Adipocyte (in vitro differentiated cells): ENCODE data around the gene PDZK1IP1.

Source experiments
- DNase-seq: peaks from one replicate; pipeline ENCODE4 v3.0.0-alpha.2; 2015; ENCODE audit warnings: low read depth
- H3K27me3 ChIP-seq: replicated peaks from 2 replicates; pipeline ENCODE4 v1.7.0; 2013; ENCODE audit warnings: mild to moderate bottlenecking, low read length, moderate library complexity; ENCODE audit not compliant: control insufficient read depth, insufficient read depth
- H3K36me3 ChIP-seq: 2 replicates; pipeline ENCODE4 v1.7.0; 2013; ENCODE audit warnings: low read length, mild to moderate bottlenecking, moderate library complexity; ENCODE audit not compliant: control insufficient read depth, insufficient read depth, severe bottlenecking
- H3K4me1 ChIP-seq: 2 replicates; pipeline ENCODE4 v1.7.0; 2013; ENCODE audit warnings: mild to moderate bottlenecking, low read length, moderate library complexity; ENCODE audit not compliant: control insufficient read depth, insufficient read depth
- H3K4me3 ChIP-seq: 2 replicates; pipeline ENCODE4 v1.7.0; 2013; ENCODE audit warnings: mild to moderate bottlenecking, low read length, moderate library complexity
- H3K9ac ChIP-seq: 2 replicates; pipeline ENCODE4 v1.7.0; 2013; ENCODE audit warnings: mild to moderate bottlenecking, low read length, moderate library complexity
- H3K9me3 ChIP-seq: 2 replicates; pipeline ENCODE4 v1.7.0; 2013; ENCODE audit warnings: mild to moderate bottlenecking, low read length, moderate library complexity; ENCODE audit not compliant: control insufficient read depth

PDZK1IP1 gene

GRCh38 chr1:47192458-47193384 is 2.9 kb upstream of the PDZK1IP1 start:
- Histone ChIP-seq H3K4me3 (no peak overlapping the region), H3K9ac (peak overlapping the region; percentile 30), H3K36me3 (no peaks in the 10 kb centered on the region), H3K9me3 (no peaks in the 10 kb centered on the region), H3K4me1 (peaks cover 36% of the 10 kb centered on the region), H3K27me3 (peaks cover 4% of the 10 kb centered on the region)
- DNase-seq: peak; percentile 87

- Histone ChIP-seq H3K9me3 (no peaks in the 10 kb centered on the region), H3K4me1 (peaks cover 36% of the 10 kb centered on the region), H3K4me3 (no peak overlapping the region), H3K36me3 (no peaks in the 10 kb centered on the region), H3K27me3 (no peaks in the 10 kb centered on the region), H3K9ac (peak overlapping the region; percentile 30)
- DNase-seq: no peak
Measured at GRCh38 chr1:47191940-47192457, 2.2 kb upstream of the PDZK1IP1 start.

GRCh38 chr1:47190857-47191256 is 1.0 kb upstream of the PDZK1IP1 start:
- no peaks in the 10 kb centered on the region for H3K9me3 ChIP-seq
- no peak overlapping the region for H3K4me3 ChIP-seq
- H3K4me1 ChIP-seq: peaks cover 36% of the 10 kb centered on the region
- no peak overlapping the region for H3K9ac ChIP-seq
- H3K36me3 ChIP-seq: no peaks in the 10 kb centered on the region
- DNase-seq: no peak
- no peaks in the 10 kb centered on the region for H3K27me3 ChIP-seq

- no peak for DNase-seq
- Histone ChIP-seq H3K9me3 (no peaks in the 10 kb centered on the region), H3K4me3 (no peak overlapping the region), H3K4me1 (peaks cover 36% of the 10 kb centered on the region), H3K36me3 (no peaks in the 10 kb centered on the region), H3K27me3 (no peaks in the 10 kb centered on the region), H3K9ac (no peak overlapping the region)
Measured at GRCh38 chr1:47190509-47190855, 646 bp upstream of the PDZK1IP1 start.

GRCh38 chr1:47188791-47189785 is 748 bp downstream of the PDZK1IP1 start:
- Histone ChIP-seq H3K4me1 (peaks cover 36% of the 10 kb centered on the region), H3K27me3 (peaks cover 3% of the 10 kb centered on the region), H3K36me3 (no peaks in the 10 kb centered on the region), H3K4me3 (no peak overlapping the region), H3K9me3 (no peaks in the 10 kb centered on the region), H3K9ac (no peak overlapping the region)
- DNase-seq: no peak

- no peak overlapping the region for H3K9ac ChIP-seq
- H3K4me1 ChIP-seq: peaks cover 36% of the 10 kb centered on the region
- H3K27me3 ChIP-seq: peaks cover 14% of the 10 kb centered on the region
- no peak overlapping the region for H3K4me3 ChIP-seq
- no peaks in the 10 kb centered on the region for H3K9me3 ChIP-seq
- no peaks in the 10 kb centered on the region for H3K36me3 ChIP-seq
- no peak for DNase-seq
Measured at GRCh38 chr1:47187926-47188250, 1.9 kb downstream of the PDZK1IP1 start.

GRCh38 chr1:47187231-47187925 is 2.5 kb downstream of the PDZK1IP1 start:
- H3K9ac ChIP-seq: no peak overlapping the region
- H3K4me1 ChIP-seq: peaks cover 31% of the 10 kb centered on the region
- H3K4me3 ChIP-seq: no peak overlapping the region
- no peak for DNase-seq
- peaks cover 17% of the 10 kb centered on the region for H3K27me3 ChIP-seq
- no peaks in the 10 kb centered on the region for H3K36me3 ChIP-seq
- H3K9me3 ChIP-seq: no peaks in the 10 kb centered on the region

GRCh38 chr1:47186267-47187185 is 3.3 kb downstream of the PDZK1IP1 start:
- Histone ChIP-seq H3K36me3 (no peaks in the 10 kb centered on the region), H3K27me3 (peaks cover 25% of the 10 kb centered on the region)
- DNase-seq: no peak

GRCh38 chr1:47184822-47185677 is 4.8 kb downstream of the PDZK1IP1 start:
- Histone ChIP-seq H3K4me3 (no peak overlapping the region), H3K27me3 (peaks cover 37% of the 10 kb centered on the region), H3K4me1 (peaks cover 10% of the 10 kb centered on the region), H3K9ac (no peak overlapping the region), H3K36me3 (no peaks in the 10 kb centered on the region), H3K9me3 (no peaks in the 10 kb centered on the region)
- DNase-seq: no peak

More at GRCh38 chr1:47186267-47187185, 3.3 kb downstream of the PDZK1IP1 start:
- no peak overlapping the region for H3K9ac ChIP-seq
- H3K9me3 ChIP-seq: no peaks in the 10 kb centered on the region
- no peak overlapping the region for H3K4me3 ChIP-seq
- peaks cover 23% of the 10 kb centered on the region for H3K4me1 ChIP-seq
